ENCODE data around the gene FXYD5.

FXYD5 gene

DNA sequence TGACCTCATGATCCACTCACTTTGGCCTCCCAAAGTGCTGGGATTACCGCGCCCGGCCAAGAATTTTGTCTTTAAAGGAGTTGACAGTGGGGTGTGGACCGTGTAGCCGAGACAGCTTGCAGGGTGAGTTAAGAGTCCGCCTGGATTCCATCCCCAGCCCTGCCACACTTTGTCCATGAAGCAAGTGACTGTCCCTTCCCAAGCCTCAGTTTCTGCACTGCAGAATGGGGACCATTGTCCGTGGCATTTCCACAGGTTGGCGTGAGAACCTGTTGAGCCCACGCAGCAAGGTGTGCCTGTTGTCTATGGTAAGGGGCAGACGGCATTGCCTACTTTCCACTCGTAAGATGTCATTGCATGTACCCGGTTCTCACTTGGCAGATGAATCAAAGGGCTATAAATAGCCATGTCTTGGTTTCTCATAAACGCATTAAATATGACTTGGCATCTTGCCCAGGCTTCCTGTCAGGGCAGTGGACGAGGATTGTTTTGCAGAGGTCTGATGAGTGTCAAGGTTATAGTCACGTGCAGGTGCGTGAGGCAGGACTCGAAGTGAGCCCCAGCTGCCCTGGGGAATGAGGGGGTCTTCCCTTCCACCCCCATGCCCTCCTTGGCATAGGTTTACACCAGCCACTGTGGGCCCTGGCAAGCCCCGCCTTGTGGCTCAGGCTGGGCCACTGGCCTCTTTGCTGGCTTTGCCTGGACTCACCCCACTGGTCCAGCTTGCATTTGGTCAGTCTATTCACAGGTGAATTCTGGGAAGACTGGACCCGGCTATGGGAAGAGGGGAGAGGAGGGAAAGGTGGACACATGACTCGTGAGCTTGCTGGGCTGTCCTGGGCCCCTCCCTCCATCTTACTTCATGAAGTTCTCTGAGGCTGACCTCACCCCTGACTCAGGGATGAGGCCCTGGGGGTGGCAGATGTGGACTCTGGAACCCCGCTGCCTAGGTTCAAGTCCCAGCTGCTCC is 59.4 kb downstream of the FXYD5 start:
- H3K4me3 ChIP-seq (ENCODE audit: insufficient read length, low read depth): no peak overlapping the region
- H3K36me3 ChIP-seq (ENCODE audit: insufficient read depth, insufficient read length, low read length): no peaks in the 10 kb centered on the region
- H3K9ac ChIP-seq (ENCODE audit: insufficient read length, low read depth): no peak overlapping the region
- TF ChIP-seq YY1 (IDR thresholded peaks at IDR 0.05; ENCODE audit: insufficient read depth, insufficient read length) (no peak), ZNF274 (IDR thresholded peaks at IDR 0.05; ENCODE audit: low read depth, low read length) (no peak)
- DNase-seq (ENCODE audit: low read depth, low spot score): no peak
- no peaks in the 10 kb centered on the region for H3K4me1 ChIP-seq (ENCODE audit: insufficient read depth, insufficient read length)
- no peaks in the 10 kb centered on the region for H3K27me3 ChIP-seq (ENCODE audit: insufficient read depth, insufficient read length)
- H3K9me3 ChIP-seq (ENCODE audit: insufficient read depth, low read length): peaks cover under 1% of the 10 kb centered on the region; the same call in 1 of the 2 replicates

DNA sequence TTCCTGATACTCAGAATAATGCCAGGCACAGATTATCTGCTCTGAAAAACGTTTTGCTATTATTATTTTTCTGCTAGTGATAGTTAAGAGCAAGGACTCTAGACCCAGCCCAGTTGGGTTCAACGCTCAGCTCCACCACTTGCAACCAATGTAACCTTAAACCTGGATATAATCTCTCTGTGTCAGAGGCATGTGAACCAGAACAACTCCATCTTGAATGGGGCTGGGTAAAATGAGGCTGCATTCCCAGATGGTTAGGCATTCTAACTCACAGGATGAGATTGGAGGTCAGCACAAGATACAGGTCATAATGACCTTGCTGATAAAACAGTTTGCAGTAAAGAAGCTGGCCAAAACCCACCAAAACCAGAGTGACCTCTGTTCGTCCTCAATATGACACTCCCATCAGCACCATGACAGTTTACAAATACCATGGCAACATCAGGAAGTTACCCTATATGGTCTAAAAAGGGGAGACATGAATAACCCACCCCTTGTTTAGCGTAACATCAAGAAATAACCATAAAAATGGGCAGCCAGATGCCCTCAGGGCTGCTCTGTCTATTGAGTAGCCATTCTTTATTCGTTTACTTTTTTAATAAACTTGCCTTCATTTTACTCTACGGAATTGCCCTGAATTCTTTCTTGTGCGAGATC is 60.4 kb downstream of the FXYD5 start:
- no peaks in the 10 kb centered on the region for H3K27me3 ChIP-seq (ENCODE audit: insufficient read depth, insufficient read length)
- no peak for DNase-seq (ENCODE audit: low read depth, low spot score)
- TF ChIP-seq ZNF274 (IDR thresholded peaks at IDR 0.05; ENCODE audit: low read depth, low read length): no peak
- TF ChIP-seq SUZ12 (IDR thresholded peaks at IDR 0.05; ENCODE audit: extremely low read depth, insufficient read depth, insufficient read length): no peak
- no peak for TF ChIP-seq YY1 (IDR thresholded peaks at IDR 0.05; ENCODE audit: insufficient read depth, insufficient read length)
- H3K4me1 ChIP-seq (ENCODE audit: insufficient read depth, insufficient read length): no peaks in the 10 kb centered on the region
- peaks cover 9% of the 10 kb centered on the region; the same call in 1 of the 2 replicates for H3K9me3 ChIP-seq (ENCODE audit: insufficient read depth, low read length)
- no peak overlapping the region for H3K4me3 ChIP-seq (ENCODE audit: insufficient read length, low read depth)
- no peaks in the 10 kb centered on the region for H3K36me3 ChIP-seq (ENCODE audit: insufficient read depth, insufficient read length, low read length)
- no peak overlapping the region for H3K9ac ChIP-seq (ENCODE audit: insufficient read length, low read depth)

DNA sequence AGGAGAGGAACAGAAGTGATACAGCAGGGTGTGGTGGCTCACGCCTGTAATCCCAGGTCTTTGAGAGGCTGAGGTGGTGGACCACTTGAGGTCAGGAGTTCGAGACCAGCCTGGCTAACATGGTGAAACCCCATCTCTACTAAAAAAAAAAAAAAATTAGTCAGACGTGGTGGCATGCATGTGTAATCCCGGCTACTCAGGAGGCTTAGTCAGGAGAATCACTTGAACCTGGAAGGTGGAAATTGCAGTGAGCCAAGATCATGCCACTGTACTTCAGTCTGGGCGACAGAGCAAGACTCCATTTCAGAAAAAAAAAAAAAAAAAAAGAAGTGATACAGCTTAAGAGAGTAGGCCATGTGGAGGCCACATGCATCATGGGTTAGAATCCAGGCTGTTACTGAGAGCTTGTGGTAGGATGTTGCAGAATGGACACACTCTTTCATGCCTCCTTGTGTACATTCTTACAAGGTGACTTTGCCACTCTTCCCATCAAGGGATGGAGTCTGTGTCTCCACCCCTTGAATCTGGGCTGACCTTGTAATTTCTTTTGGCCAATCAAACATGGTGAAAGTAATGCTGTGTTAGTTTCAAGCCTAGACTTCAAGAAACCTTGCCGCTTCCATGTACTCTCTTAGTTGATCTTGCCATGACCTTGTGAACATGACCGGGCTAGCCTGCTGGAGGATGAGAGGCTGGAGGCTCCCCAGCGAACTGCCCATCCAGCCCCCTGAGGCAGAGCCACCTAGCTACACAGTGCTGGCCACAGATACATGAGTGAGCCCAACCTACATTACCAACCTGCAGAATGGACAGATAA is 61.7 kb downstream of the FXYD5 start:
- TF ChIP-seq ZNF274 (IDR thresholded peaks at IDR 0.05; ENCODE audit: low read depth, low read length) (no peak), YY1 (IDR thresholded peaks at IDR 0.05; ENCODE audit: insufficient read depth, insufficient read length) (no peak), SUZ12 (IDR thresholded peaks at IDR 0.05; ENCODE audit: extremely low read depth, insufficient read depth, insufficient read length) (no peak)
- Histone ChIP-seq H3K4me3 (ENCODE audit: insufficient read length, low read depth) (no peak overlapping the region), H3K9ac (ENCODE audit: insufficient read length, low read depth) (no peak overlapping the region), H3K4me1 (ENCODE audit: insufficient read depth, insufficient read length) (no peaks in the 10 kb centered on the region), H3K27me3 (ENCODE audit: insufficient read depth, insufficient read length) (no peaks in the 10 kb centered on the region), H3K9me3 (ENCODE audit: insufficient read depth, low read length) (peaks cover 16% of the 10 kb centered on the region; the same call in 1 of the 2 replicates), H3K36me3 (ENCODE audit: insufficient read depth, insufficient read length, low read length) (no peaks in the 10 kb centered on the region)
- no peak for DNase-seq (ENCODE audit: low read depth, low spot score)

DNA sequence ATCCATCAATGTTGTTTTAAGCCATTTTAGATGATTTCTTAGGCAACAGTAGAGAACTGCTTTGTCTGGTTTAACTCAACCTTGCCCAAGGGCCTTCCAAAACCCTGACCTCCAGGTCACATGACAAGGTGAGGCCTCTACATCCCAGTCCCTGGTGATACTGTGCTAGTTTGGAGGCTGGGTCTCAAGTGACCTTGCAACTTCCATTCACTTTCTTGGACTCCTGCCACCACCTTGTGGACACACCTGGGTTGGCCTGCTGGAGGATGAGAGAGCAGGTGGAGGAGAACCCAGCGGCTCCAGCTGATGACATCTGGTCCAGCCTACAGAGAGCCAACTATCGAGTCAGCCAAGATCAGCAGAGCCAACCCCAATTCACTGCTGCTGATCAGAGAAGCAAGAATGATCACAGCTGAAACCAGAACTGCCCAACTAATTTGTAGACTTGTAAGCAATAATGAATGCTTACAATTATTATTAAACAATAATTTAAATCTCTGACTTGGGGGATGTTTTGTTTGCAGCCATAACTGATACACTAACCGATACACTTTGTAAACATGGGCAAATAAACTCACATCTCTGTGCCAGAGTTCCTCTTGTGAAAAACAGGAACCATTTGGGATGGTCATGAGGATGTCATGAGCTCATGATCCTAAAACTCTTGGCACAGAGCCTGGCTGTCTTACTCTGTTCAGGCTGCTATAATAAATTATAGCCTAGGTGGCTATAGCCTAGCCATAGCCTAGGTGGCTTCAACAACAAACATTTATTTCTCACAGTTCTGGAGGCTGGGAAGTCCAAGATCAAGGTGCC is 62.5 kb downstream of the FXYD5 start:
- Histone ChIP-seq H3K9me3 (ENCODE audit: insufficient read depth, low read length) (peaks cover 16% of the 10 kb centered on the region; the same call in 1 of the 2 replicates), H3K9ac (ENCODE audit: insufficient read length, low read depth) (no peak overlapping the region), H3K4me3 (ENCODE audit: insufficient read length, low read depth) (no peak overlapping the region), H3K4me1 (ENCODE audit: insufficient read depth, insufficient read length) (no peaks in the 10 kb centered on the region), H3K36me3 (ENCODE audit: insufficient read depth, insufficient read length, low read length) (no peaks in the 10 kb centered on the region), H3K27me3 (ENCODE audit: insufficient read depth, insufficient read length) (no peaks in the 10 kb centered on the region)
- no peak for DNase-seq (ENCODE audit: low read depth, low spot score)
- TF ChIP-seq ZNF274 (IDR thresholded peaks at IDR 0.05; ENCODE audit: low read depth, low read length): no peak

DNA sequence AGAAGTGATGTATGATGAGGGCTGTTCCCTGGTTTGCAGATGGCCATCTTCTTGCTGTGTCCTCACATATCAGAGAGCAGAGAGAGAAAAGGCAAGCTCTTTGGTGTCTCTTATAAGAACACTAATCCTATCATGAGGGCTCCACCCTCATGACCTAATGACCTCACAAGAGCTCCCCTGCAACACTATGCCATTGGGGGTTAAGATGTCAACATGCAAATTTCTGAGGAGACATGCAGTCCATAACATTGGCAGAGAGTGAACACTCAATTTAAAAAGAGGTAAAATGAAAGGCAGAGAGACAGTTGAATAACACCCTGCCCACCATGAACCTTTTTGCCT is 63.1 kb downstream of the FXYD5 start:
- H3K4me1 ChIP-seq (ENCODE audit: insufficient read depth, insufficient read length): no peaks in the 10 kb centered on the region
- H3K36me3 ChIP-seq (ENCODE audit: insufficient read depth, insufficient read length, low read length): no peaks in the 10 kb centered on the region
- H3K27me3 ChIP-seq (ENCODE audit: insufficient read depth, insufficient read length): no peaks in the 10 kb centered on the region

DNA sequence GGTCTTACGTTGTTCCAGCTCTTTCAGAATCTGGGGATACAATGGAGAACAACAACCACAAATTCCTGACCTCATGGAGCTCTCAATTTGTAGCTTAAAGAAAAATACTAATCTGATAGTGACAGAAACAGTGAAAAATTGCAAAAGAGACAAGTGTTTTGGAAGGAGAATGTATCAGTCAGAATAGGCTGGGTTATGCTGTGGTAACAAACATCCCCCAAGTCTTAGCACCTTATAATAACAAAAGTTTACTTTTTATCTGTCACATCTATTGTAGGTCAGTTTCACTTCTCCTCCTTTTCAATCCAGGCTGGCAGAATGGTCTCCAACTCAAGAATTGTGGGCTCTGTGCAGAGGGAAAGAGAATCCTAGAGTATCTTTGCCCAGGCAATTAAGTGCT is 64.5 kb downstream of the FXYD5 start:
- no peaks in the 10 kb centered on the region for H3K36me3 ChIP-seq (ENCODE audit: insufficient read depth, insufficient read length, low read length)
- peaks cover 29% of the 10 kb centered on the region; the same call in 1 of the 2 replicates for H3K9me3 ChIP-seq (ENCODE audit: insufficient read depth, low read length)
- TF ChIP-seq SUZ12 (IDR thresholded peaks at IDR 0.05; ENCODE audit: extremely low read depth, insufficient read depth, insufficient read length): no peak
- TF ChIP-seq YY1 (IDR thresholded peaks at IDR 0.05; ENCODE audit: insufficient read depth, insufficient read length): no peak
- no peak for TF ChIP-seq ZNF274 (IDR thresholded peaks at IDR 0.05; ENCODE audit: low read depth, low read length)
- DNase-seq (ENCODE audit: low read depth, low spot score): no peak
- H3K4me1 ChIP-seq (ENCODE audit: insufficient read depth, insufficient read length): no peaks in the 10 kb centered on the region
- no peak overlapping the region for H3K4me3 ChIP-seq (ENCODE audit: insufficient read length, low read depth)
- no peaks in the 10 kb centered on the region for H3K27me3 ChIP-seq (ENCODE audit: insufficient read depth, insufficient read length)
- no peak overlapping the region for H3K9ac ChIP-seq (ENCODE audit: insufficient read length, low read depth)

More for the DNA sequence above, 63.1 kb downstream of the FXYD5 start:
- Histone ChIP-seq H3K4me3 (ENCODE audit: insufficient read length, low read depth) (no peak overlapping the region), H3K9me3 (ENCODE audit: insufficient read depth, low read length) (peaks cover 21% of the 10 kb centered on the region; the same call in 1 of the 2 replicates), H3K9ac (ENCODE audit: insufficient read length, low read depth) (no peak overlapping the region)
- no peak for TF ChIP-seq SUZ12 (IDR thresholded peaks at IDR 0.05; ENCODE audit: extremely low read depth, insufficient read depth, insufficient read length)
- DNase-seq (ENCODE audit: low read depth, low spot score): no peak
